ENCODE measurements around the gene LAMB1. TPM values are rescaled to one million over a fixed set of nuclear protein-coding genes. Genes with fewer than 3 reads are reported as not detected.

LAMB1 gene
- polyA plus RNA-seq, 1 donor from 2014 or later = 7.6 TPM

GRCh38 chr7:108024538-108024937, 21.6 kb upstream of the LAMB1 start:
- no peaks in the 10 kb centered on the region for H3K9me3 ChIP-seq (ENCODE audit: low read length)
- no peaks in the 10 kb centered on the region for H3K36me3 ChIP-seq (ENCODE audit: insufficient read depth, low read length)
- H3K79me2 ChIP-seq (replicated peaks; ENCODE audit: insufficient read depth, low read length) = no peaks in the 10 kb centered on the region
- no peaks in the 10 kb centered on the region for H3K9me2 ChIP-seq (ENCODE audit: insufficient read depth, low read length)
- no peak overlapping the region for H3K9ac ChIP-seq (ENCODE audit: low read length)
- no peaks in the 10 kb centered on the region for H4K20me1 ChIP-seq (ENCODE audit: insufficient read depth)
- TF ChIP-seq MXI1 (conservative IDR thresholded peaks at IDR 0.05; ENCODE audit: poor library complexity, severe bottlenecking) = no peak
- no peak for TF ChIP-seq POLR2AphosphoS5 (IDR thresholded peaks at IDR 0.05)
- no peak for TF ChIP-seq CTCF (IDR thresholded peaks at IDR 0.05; ENCODE audit: poor library complexity, severe bottlenecking)
- no peak for TF ChIP-seq REST (IDR thresholded peaks at IDR 0.05; ENCODE audit: borderline replicate concordance)
- TF ChIP-seq EP300 (conservative IDR thresholded peaks at IDR 0.05; ENCODE audit: poor library complexity, severe bottlenecking) = no peak
- TF ChIP-seq EZH2 (IDR thresholded peaks at IDR 0.05; ENCODE audit: borderline replicate concordance, insufficient read depth, low read length, poor library complexity, severe bottlenecking) = no peak
- TF ChIP-seq RAD21 (conservative IDR thresholded peaks at IDR 0.05) = no peak
- no peak for TF ChIP-seq TAF1 (IDR thresholded peaks at IDR 0.05; ENCODE audit: low read depth)
- TF ChIP-seq SMC3 (conservative IDR thresholded peaks at IDR 0.05; ENCODE audit: poor library complexity) = no peak
- H2AFZ ChIP-seq (ENCODE audit: low read depth, low read length) = no peak overlapping the region
- no peak overlapping the region for H3K4me3 ChIP-seq (ENCODE audit: low read length)
- H3K27ac ChIP-seq (ENCODE audit: low read length) = no peak overlapping the region
- H3K4me2 ChIP-seq (ENCODE audit: low read length) = no peak overlapping the region
- no peaks in the 10 kb centered on the region for H3F3A ChIP-seq (ENCODE audit: insufficient read depth, low read length, poor library complexity, severe bottlenecking)
- H3K27me3 ChIP-seq (ENCODE audit: insufficient read depth, low read depth, low read length) = no peaks in the 10 kb centered on the region

GRCh38 chr7:108020585-108020984, 17.6 kb upstream of the LAMB1 start:
- Histone ChIP-seq H3F3A (ENCODE audit: insufficient read depth, low read length, poor library complexity, severe bottlenecking) (no peaks in the 10 kb centered on the region), H3K27me3 (ENCODE audit: insufficient read depth, low read depth, low read length) (no peaks in the 10 kb centered on the region), H3K4me3 (ENCODE audit: low read length) (no peak overlapping the region), H3K36me3 (ENCODE audit: insufficient read depth, low read length) (no peaks in the 10 kb centered on the region), H3K9me2 (ENCODE audit: insufficient read depth, low read length) (no peaks in the 10 kb centered on the region), H3K79me2 (replicated peaks; ENCODE audit: insufficient read depth, low read length) (no peaks in the 10 kb centered on the region), H3K9me3 (ENCODE audit: low read length) (no peaks in the 10 kb centered on the region), H3K27ac (ENCODE audit: low read length) (no peak overlapping the region), H4K20me1 (ENCODE audit: insufficient read depth) (no peaks in the 10 kb centered on the region), H3K4me2 (ENCODE audit: low read length) (no peak overlapping the region), H3K9ac (ENCODE audit: low read length) (no peak overlapping the region), H2AFZ (ENCODE audit: low read depth, low read length) (no peak overlapping the region)
- TF ChIP-seq MXI1 (conservative IDR thresholded peaks at IDR 0.05; ENCODE audit: poor library complexity, severe bottlenecking) (no peak), TAF1 (IDR thresholded peaks at IDR 0.05; ENCODE audit: low read depth) (no peak), POLR2AphosphoS5 (IDR thresholded peaks at IDR 0.05) (no peak), EP300 (conservative IDR thresholded peaks at IDR 0.05; ENCODE audit: poor library complexity, severe bottlenecking) (no peak), SMC3 (conservative IDR thresholded peaks at IDR 0.05; ENCODE audit: poor library complexity) (no peak), EZH2 (IDR thresholded peaks at IDR 0.05; ENCODE audit: borderline replicate concordance, insufficient read depth, low read length, poor library complexity, severe bottlenecking) (no peak), CTCF (IDR thresholded peaks at IDR 0.05; ENCODE audit: poor library complexity, severe bottlenecking) (no peak)

Data from neural cell (in vitro differentiated cells).